Measurements from ENCODE around the gene RTL9.

GRCh38 chrX:110374559-110374958, 15.9 kb downstream of the RTL9 start:
- TF ChIP-seq, protein P1, sequence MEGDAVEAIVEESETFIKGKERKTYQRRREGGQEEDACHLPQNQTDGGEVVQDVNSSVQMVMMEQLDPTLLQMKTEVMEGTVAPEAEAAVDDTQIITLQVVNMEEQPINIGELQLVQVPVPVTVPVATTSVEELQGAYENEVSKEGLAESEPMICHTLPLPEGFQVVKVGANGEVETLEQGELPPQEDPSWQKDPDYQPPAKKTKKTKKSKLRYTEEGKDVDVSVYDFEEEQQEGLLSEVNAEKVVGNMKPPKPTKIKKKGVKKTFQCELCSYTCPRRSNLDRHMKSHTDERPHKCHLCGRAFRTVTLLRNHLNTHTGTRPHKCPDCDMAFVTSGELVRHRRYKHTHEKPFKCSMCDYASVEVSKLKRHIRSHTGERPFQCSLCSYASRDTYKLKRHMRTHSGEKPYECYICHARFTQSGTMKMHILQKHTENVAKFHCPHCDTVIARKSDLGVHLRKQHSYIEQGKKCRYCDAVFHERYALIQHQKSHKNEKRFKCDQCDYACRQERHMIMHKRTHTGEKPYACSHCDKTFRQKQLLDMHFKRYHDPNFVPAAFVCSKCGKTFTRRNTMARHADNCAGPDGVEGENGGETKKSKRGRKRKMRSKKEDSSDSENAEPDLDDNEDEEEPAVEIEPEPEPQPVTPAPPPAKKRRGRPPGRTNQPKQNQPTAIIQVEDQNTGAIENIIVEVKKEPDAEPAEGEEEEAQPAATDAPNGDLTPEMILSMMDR (IDR thresholded peaks at IDR 0.05), result no peak
- TF ChIP-seq EP300 (IDR thresholded peaks at IDR 0.05), result no peak
